ENCODE measurements around the gene COL28A1.

COL28A1 gene

GRCh38 chr7:7550663-7551062 is 15.0 kb upstream of the COL28A1 start:
- H3K27me3 ChIP-seq (replicated peaks; ENCODE audit: control insufficient read depth, insufficient read depth, low read length): no peaks in the 10 kb centered on the region
- H3K4me3 ChIP-seq (replicated peaks; ENCODE audit: low read depth, low read length): no peak overlapping the region
- H3K36me3 ChIP-seq (ENCODE audit: control insufficient read depth, insufficient read depth, low read length): no peaks in the 10 kb centered on the region
- DNase-seq (ENCODE audit: extremely low read depth, insufficient read length): no peak
- no peak for TF ChIP-seq CTCF (IDR thresholded peaks at IDR 0.05; ENCODE audit: insufficient read depth, low read length, poor library complexity, severe bottlenecking)

- Histone ChIP-seq H3K36me3 (ENCODE audit: control insufficient read depth, insufficient read depth, low read length) (no peaks in the 10 kb centered on the region), H3K4me3 (replicated peaks; ENCODE audit: low read depth, low read length) (no peak overlapping the region), H3K27me3 (replicated peaks; ENCODE audit: control insufficient read depth, insufficient read depth, low read length) (no peaks in the 10 kb centered on the region)
- DNase-seq (ENCODE audit: extremely low read depth, insufficient read length): no peak
- TF ChIP-seq CTCF (IDR thresholded peaks at IDR 0.05; ENCODE audit: insufficient read depth, low read length, poor library complexity, severe bottlenecking): no peak
These were observed 12.7 kb upstream of the COL28A1 start for GRCh38 chr7:7548407-7548806.

- DNase-seq (ENCODE audit: extremely low read depth, insufficient read length): no peak
- no peak overlapping the region for H3K4me3 ChIP-seq (replicated peaks; ENCODE audit: low read depth, low read length)
- no peaks in the 10 kb centered on the region for H3K36me3 ChIP-seq (ENCODE audit: control insufficient read depth, insufficient read depth, low read length)
- H3K27me3 ChIP-seq (replicated peaks; ENCODE audit: control insufficient read depth, insufficient read depth, low read length): no peaks in the 10 kb centered on the region
- TF ChIP-seq CTCF (IDR thresholded peaks at IDR 0.05; ENCODE audit: insufficient read depth, low read length, poor library complexity, severe bottlenecking): no peak
These were observed 6.7 kb upstream of the COL28A1 start for GRCh38 chr7:7542251-7542835.

- Histone ChIP-seq H3K27me3 (replicated peaks; ENCODE audit: control insufficient read depth, insufficient read depth, low read length) (no peaks in the 10 kb centered on the region), H3K4me3 (replicated peaks; ENCODE audit: low read depth, low read length) (no peak overlapping the region), H3K36me3 (ENCODE audit: control insufficient read depth, insufficient read depth, low read length) (no peaks in the 10 kb centered on the region)
- DNase-seq (ENCODE audit: extremely low read depth, insufficient read length): no peak
- TF ChIP-seq CTCF (IDR thresholded peaks at IDR 0.05; ENCODE audit: insufficient read depth, low read length, poor library complexity, severe bottlenecking): no peak
These were observed 4.0 kb upstream of the COL28A1 start for GRCh38 chr7:7539711-7540110.

- no peak overlapping the region for H3K4me3 ChIP-seq (replicated peaks; ENCODE audit: low read depth, low read length)
- no peak for TF ChIP-seq CTCF (IDR thresholded peaks at IDR 0.05; ENCODE audit: insufficient read depth, low read length, poor library complexity, severe bottlenecking)
- no peaks in the 10 kb centered on the region for H3K27me3 ChIP-seq (replicated peaks; ENCODE audit: control insufficient read depth, insufficient read depth, low read length)
- no peak for DNase-seq (ENCODE audit: extremely low read depth, insufficient read length)
- no peaks in the 10 kb centered on the region for H3K36me3 ChIP-seq (ENCODE audit: control insufficient read depth, insufficient read depth, low read length)
These were observed 3.5 kb upstream of the COL28A1 start for GRCh38 chr7:7539152-7539551.

GRCh38 chr7:7537711-7538110 is 2.0 kb upstream of the COL28A1 start:
- no peaks in the 10 kb centered on the region for H3K36me3 ChIP-seq (ENCODE audit: control insufficient read depth, insufficient read depth, low read length)
- H3K27me3 ChIP-seq (replicated peaks; ENCODE audit: control insufficient read depth, insufficient read depth, low read length): no peaks in the 10 kb centered on the region
- TF ChIP-seq CTCF (IDR thresholded peaks at IDR 0.05; ENCODE audit: insufficient read depth, low read length, poor library complexity, severe bottlenecking): no peak
- DNase-seq (ENCODE audit: extremely low read depth, insufficient read length): no peak
- no peak overlapping the region for H3K4me3 ChIP-seq (replicated peaks; ENCODE audit: low read depth, low read length)

Data from GM06990 (cell line).